GM10266 (cell line): Measurements from ENCODE around the gene RECK.
A peak's percentile ranks its signal among the peaks of the same experiment; 100 is the strongest.

Experiments used
- DNase-seq: peaks from one replicate; pipeline ENCODE4 v3.0.0; 2012; ENCODE audit errors: extremely low spot score
- CTCF ChIP-seq: IDR thresholded peaks from 2 replicates; pipeline ENCODE4 v1.5.1; 2012; ENCODE audit warnings: mild to moderate bottlenecking, low read depth; ENCODE audit not compliant: control insufficient read depth, insufficient read depth; ENCODE audit errors: missing control alignments

RECK gene

GRCh38 chr9:36091026-36091953 is 54.6 kb downstream of the RECK start:
- no peak for TF ChIP-seq CTCF
- DNase-seq: no peak

- no peak for TF ChIP-seq CTCF
- DNase-seq: no peak
These were observed 55.3 kb downstream of the RECK start for GRCh38 chr9:36092014-36092413.

- no peak for TF ChIP-seq CTCF
- peak; percentile 62 for DNase-seq
These were observed 55.9 kb downstream of the RECK start for GRCh38 chr9:36092509-36093215.

GRCh38 chr9:36093384-36093783 is 56.7 kb downstream of the RECK start:
- no peak for DNase-seq
- no peak for TF ChIP-seq CTCF

GRCh38 chr9:36099718-36100117 is 63.0 kb downstream of the RECK start:
- no peak for TF ChIP-seq CTCF
- DNase-seq: no peak

GRCh38 chr9:36100532-36100931 is 63.8 kb downstream of the RECK start:
- no peak for DNase-seq
- TF ChIP-seq CTCF: no peak
